Measurements from ENCODE around the gene PEX11B.

- TF ChIP-seq ZC3H10 (CRISPR knock-in tag; IDR thresholded peaks at IDR 0.05) (no peak), SNAI2 (CRISPR knock-in tag; IDR thresholded peaks at IDR 0.05) (no peak), ZFP30 (CRISPR knock-in tag; IDR thresholded peaks at IDR 0.05) (no peak), ZFP3 (CRISPR knock-in tag; IDR thresholded peaks at IDR 0.05) (no peak), GLIS3 (CRISPR knock-in tag; IDR thresholded peaks at IDR 0.05) (no peak), RARB (CRISPR knock-in tag; IDR thresholded peaks at IDR 0.05) (no peak)
- TF ChIP-seq, protein P1, sequence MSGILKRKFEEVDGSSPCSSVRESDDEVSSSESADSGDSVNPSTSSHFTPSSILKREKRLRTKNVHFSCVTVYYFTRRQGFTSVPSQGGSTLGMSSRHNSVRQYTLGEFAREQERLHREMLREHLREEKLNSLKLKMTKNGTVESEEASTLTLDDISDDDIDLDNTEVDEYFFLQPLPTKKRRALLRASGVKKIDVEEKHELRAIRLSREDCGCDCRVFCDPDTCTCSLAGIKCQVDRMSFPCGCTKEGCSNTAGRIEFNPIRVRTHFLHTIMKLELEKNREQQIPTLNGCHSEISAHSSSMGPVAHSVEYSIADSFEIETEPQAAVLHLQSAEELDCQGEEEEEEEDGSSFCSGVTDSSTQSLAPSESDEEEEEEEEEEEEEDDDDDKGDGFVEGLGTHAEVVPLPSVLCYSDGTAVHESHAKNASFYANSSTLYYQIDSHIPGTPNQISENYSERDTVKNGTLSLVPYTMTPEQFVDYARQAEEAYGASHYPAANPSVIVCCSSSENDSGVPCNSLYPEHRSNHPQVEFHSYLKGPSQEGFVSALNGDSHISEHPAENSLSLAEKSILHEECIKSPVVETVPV (CRISPR knock-in tag; IDR thresholded peaks at IDR 0.05): no peak
These were observed 44.9 kb upstream of the PEX11B start for GRCh38 chr1:145963265-145964019.

Data from SK-N-SH treated with all-trans-retinoic acid at 6 μM for 48 hours (cell line).